Measurements from ENCODE around the gene NPHP1.
"Not testable (repeated sequence)": the region's sequence is repeated elsewhere in the genome, so short reads cannot be mapped to it uniquely, and the experiment has no call there.

NPHP1 gene

GRCh38 chr2:110095994-110096633 lies 108.7 kb downstream of the NPHP1 start:
- Histone ChIP-seq H3K4me2 (ENCODE audit: insufficient read depth, low read length) (no peak overlapping the region), H2AFZ (ENCODE audit: low read depth, low read length) (no peak overlapping the region), H3K36me3 (ENCODE audit: insufficient read depth, low read length) (no peaks in the 10 kb centered on the region), H3K27ac (ENCODE audit: low read length) (no peak overlapping the region), H3K79me2 (ENCODE audit: insufficient read depth, low read length) (no peaks in the 10 kb centered on the region), H3K9ac (ENCODE audit: low read depth, low read length) (no peak overlapping the region), H3K9me3 (ENCODE audit: insufficient read depth, low read length, severe bottlenecking) (no peaks in the 10 kb centered on the region), H3K27me3 (ENCODE audit: insufficient read depth, low read length, poor library complexity) (no peaks in the 10 kb centered on the region), H4K20me1 (ENCODE audit: insufficient read depth, low read length) (no peaks in the 10 kb centered on the region), H3K4me3 (ENCODE audit: low read depth in 1 of 2, low read length in 2 of 2) (no peak overlapping the region), H3K4me1 (ENCODE audit: insufficient read depth, low read length) (peaks cover 1% of the 10 kb centered on the region; the same call in 1 of the 2 replicates)
- DNase-seq: no peak
- TF ChIP-seq EZH2 (IDR thresholded peaks at IDR 0.05; ENCODE audit: borderline replicate concordance, low read depth, low read length, severe bottlenecking): no peak
- TF ChIP-seq CTCF (IDR thresholded peaks at IDR 0.05; ENCODE audit: borderline replicate concordance, extremely low read depth, low read length, poor library complexity, severe bottlenecking): no peak
- no peak for ATAC-seq (ENCODE audit: insufficient read depth, low read depth)

GRCh38 chr2:110094884-110095534 lies 109.8 kb downstream of the NPHP1 start:
- ATAC-seq (ENCODE audit: insufficient read depth, low read depth): not testable (repeated sequence)

GRCh38 chr2:110093924-110094323 lies 110.9 kb downstream of the NPHP1 start:
- H3K27ac ChIP-seq (ENCODE audit: low read length); H3K9me3 ChIP-seq (ENCODE audit: insufficient read depth, low read length, severe bottlenecking); H3K4me3 ChIP-seq (ENCODE audit: low read depth in 1 of 2, low read length in 2 of 2); H3K36me3 ChIP-seq (ENCODE audit: insufficient read depth, low read length); H3K79me2 ChIP-seq (ENCODE audit: insufficient read depth, low read length); H4K20me1 ChIP-seq (ENCODE audit: insufficient read depth, low read length); H3K4me2 ChIP-seq (ENCODE audit: insufficient read depth, low read length); H3K4me1 ChIP-seq (ENCODE audit: insufficient read depth, low read length); ATAC-seq (ENCODE audit: insufficient read depth, low read depth); H3K27me3 ChIP-seq (ENCODE audit: insufficient read depth, low read length, poor library complexity); DNase-seq; H2AFZ ChIP-seq (ENCODE audit: low read depth, low read length); H3K9ac ChIP-seq (ENCODE audit: low read depth, low read length): not testable (repeated sequence)

More at GRCh38 chr2:110094884-110095534, 109.8 kb downstream of the NPHP1 start:
- not testable (repeated sequence) for H3K9ac ChIP-seq (ENCODE audit: low read depth, low read length); H3K9me3 ChIP-seq (ENCODE audit: insufficient read depth, low read length, severe bottlenecking); H3K4me1 ChIP-seq (ENCODE audit: insufficient read depth, low read length); H3K4me2 ChIP-seq (ENCODE audit: insufficient read depth, low read length); H4K20me1 ChIP-seq (ENCODE audit: insufficient read depth, low read length); DNase-seq; H3K4me3 ChIP-seq (ENCODE audit: low read depth in 1 of 2, low read length in 2 of 2); H3K36me3 ChIP-seq (ENCODE audit: insufficient read depth, low read length); H3K27ac ChIP-seq (ENCODE audit: low read length); H3K27me3 ChIP-seq (ENCODE audit: insufficient read depth, low read length, poor library complexity); H3K79me2 ChIP-seq (ENCODE audit: insufficient read depth, low read length); H2AFZ ChIP-seq (ENCODE audit: low read depth, low read length)

- not testable (repeated sequence) for H3K9me3 ChIP-seq (ENCODE audit: insufficient read depth, low read length, severe bottlenecking); H3K9ac ChIP-seq (ENCODE audit: low read depth, low read length); H3K79me2 ChIP-seq (ENCODE audit: insufficient read depth, low read length); H4K20me1 ChIP-seq (ENCODE audit: insufficient read depth, low read length); H3K4me1 ChIP-seq (ENCODE audit: insufficient read depth, low read length); ATAC-seq (ENCODE audit: insufficient read depth, low read depth); DNase-seq; H3K36me3 ChIP-seq (ENCODE audit: insufficient read depth, low read length); H3K4me2 ChIP-seq (ENCODE audit: insufficient read depth, low read length); H3K27me3 ChIP-seq (ENCODE audit: insufficient read depth, low read length, poor library complexity); H3K27ac ChIP-seq (ENCODE audit: low read length); H2AFZ ChIP-seq (ENCODE audit: low read depth, low read length); H3K4me3 ChIP-seq (ENCODE audit: low read depth in 1 of 2, low read length in 2 of 2)
These were observed 114.6 kb downstream of the NPHP1 start for GRCh38 chr2:110090164-110090563.

- not testable (repeated sequence) for H3K27ac ChIP-seq (ENCODE audit: low read length); ATAC-seq (ENCODE audit: insufficient read depth, low read depth); H4K20me1 ChIP-seq (ENCODE audit: insufficient read depth, low read length); H3K79me2 ChIP-seq (ENCODE audit: insufficient read depth, low read length); H3K4me2 ChIP-seq (ENCODE audit: insufficient read depth, low read length); H2AFZ ChIP-seq (ENCODE audit: low read depth, low read length); DNase-seq; H3K9me3 ChIP-seq (ENCODE audit: insufficient read depth, low read length, severe bottlenecking); H3K36me3 ChIP-seq (ENCODE audit: insufficient read depth, low read length); H3K4me3 ChIP-seq (ENCODE audit: low read depth in 1 of 2, low read length in 2 of 2); H3K27me3 ChIP-seq (ENCODE audit: insufficient read depth, low read length, poor library complexity); H3K9ac ChIP-seq (ENCODE audit: low read depth, low read length); H3K4me1 ChIP-seq (ENCODE audit: insufficient read depth, low read length)
These were observed 121.1 kb downstream of the NPHP1 start for GRCh38 chr2:110083757-110084156.

- H3K79me2 ChIP-seq (ENCODE audit: insufficient read depth, low read length); DNase-seq; H3K4me3 ChIP-seq (ENCODE audit: low read depth in 1 of 2, low read length in 2 of 2); ATAC-seq (ENCODE audit: insufficient read depth, low read depth); H2AFZ ChIP-seq (ENCODE audit: low read depth, low read length); H3K9ac ChIP-seq (ENCODE audit: low read depth, low read length); H3K9me3 ChIP-seq (ENCODE audit: insufficient read depth, low read length, severe bottlenecking); H4K20me1 ChIP-seq (ENCODE audit: insufficient read depth, low read length); H3K36me3 ChIP-seq (ENCODE audit: insufficient read depth, low read length); H3K27me3 ChIP-seq (ENCODE audit: insufficient read depth, low read length, poor library complexity); H3K27ac ChIP-seq (ENCODE audit: low read length); H3K4me2 ChIP-seq (ENCODE audit: insufficient read depth, low read length); H3K4me1 ChIP-seq (ENCODE audit: insufficient read depth, low read length): not testable (repeated sequence)
These were observed 121.7 kb downstream of the NPHP1 start for GRCh38 chr2:110083162-110083561.

- ATAC-seq (ENCODE audit: insufficient read depth, low read depth); H4K20me1 ChIP-seq (ENCODE audit: insufficient read depth, low read length); H3K4me2 ChIP-seq (ENCODE audit: insufficient read depth, low read length); DNase-seq; H3K9ac ChIP-seq (ENCODE audit: low read depth, low read length); H2AFZ ChIP-seq (ENCODE audit: low read depth, low read length); H3K27ac ChIP-seq (ENCODE audit: low read length); H3K27me3 ChIP-seq (ENCODE audit: insufficient read depth, low read length, poor library complexity); H3K36me3 ChIP-seq (ENCODE audit: insufficient read depth, low read length); H3K4me3 ChIP-seq (ENCODE audit: low read depth in 1 of 2, low read length in 2 of 2); H3K4me1 ChIP-seq (ENCODE audit: insufficient read depth, low read length); H3K79me2 ChIP-seq (ENCODE audit: insufficient read depth, low read length); H3K9me3 ChIP-seq (ENCODE audit: insufficient read depth, low read length, severe bottlenecking): not testable (repeated sequence)
These were observed 126.7 kb downstream of the NPHP1 start for GRCh38 chr2:110078104-110078503.

All from DND-41 (cell line).